ENCODE results near the gene GAB2.

The GAB2 gene

GRCh38 chr11:78332174-78332866, 85.3 kb downstream of the GAB2 start:
- Histone ChIP-seq H3K4me1 (ENCODE audit: control insufficient read depth, insufficient read depth, low read length) (no peaks in the 10 kb centered on the region), H3K4me3 (ENCODE audit: low read length) (no peak overlapping the region), H3K9me3 (ENCODE audit: control insufficient read depth, low read length) (no peaks in the 10 kb centered on the region), H3K9ac (ENCODE audit: low read length) (no peak overlapping the region), H3K36me3 (ENCODE audit: control insufficient read depth, insufficient read depth, low read length) (no peaks in the 10 kb centered on the region), H3K27me3 (ENCODE audit: control insufficient read depth, insufficient read depth, low read length) (no peaks in the 10 kb centered on the region)

- Histone ChIP-seq H3K4me3 (ENCODE audit: low read length) (no peak overlapping the region), H3K36me3 (ENCODE audit: control insufficient read depth, insufficient read depth, low read length) (no peaks in the 10 kb centered on the region), H3K9me3 (ENCODE audit: control insufficient read depth, low read length) (no peaks in the 10 kb centered on the region), H3K4me1 (ENCODE audit: control insufficient read depth, insufficient read depth, low read length) (no peaks in the 10 kb centered on the region), H3K9ac (ENCODE audit: low read length) (no peak overlapping the region), H3K27me3 (ENCODE audit: control insufficient read depth, insufficient read depth, low read length) (no peaks in the 10 kb centered on the region)
These were observed 85.9 kb downstream of the GAB2 start for GRCh38 chr11:78331711-78332110.

- H3K36me3 ChIP-seq (ENCODE audit: control insufficient read depth, insufficient read depth, low read length) = no peaks in the 10 kb centered on the region
- H3K9ac ChIP-seq (ENCODE audit: low read length) = no peak overlapping the region
- no peaks in the 10 kb centered on the region for H3K27me3 ChIP-seq (ENCODE audit: control insufficient read depth, insufficient read depth, low read length)
- H3K9me3 ChIP-seq (ENCODE audit: control insufficient read depth, low read length) = no peaks in the 10 kb centered on the region
- H3K4me1 ChIP-seq (ENCODE audit: control insufficient read depth, insufficient read depth, low read length) = no peaks in the 10 kb centered on the region
- H3K4me3 ChIP-seq (ENCODE audit: low read length) = no peak overlapping the region
These were observed 87.3 kb downstream of the GAB2 start for GRCh38 chr11:78330361-78330760.

GRCh38 chr11:78327945-78328344, 89.7 kb downstream of the GAB2 start:
- Histone ChIP-seq H3K4me3 (ENCODE audit: low read length) (no peak overlapping the region), H3K27me3 (ENCODE audit: control insufficient read depth, insufficient read depth, low read length) (no peaks in the 10 kb centered on the region), H3K4me1 (ENCODE audit: control insufficient read depth, insufficient read depth, low read length) (no peaks in the 10 kb centered on the region), H3K9ac (ENCODE audit: low read length) (no peak overlapping the region), H3K36me3 (ENCODE audit: control insufficient read depth, insufficient read depth, low read length) (no peaks in the 10 kb centered on the region), H3K9me3 (ENCODE audit: control insufficient read depth, low read length) (no peaks in the 10 kb centered on the region)

GRCh38 chr11:78325274-78325781, 92.3 kb downstream of the GAB2 start:
- Histone ChIP-seq H3K4me3 (ENCODE audit: low read length) (no peak overlapping the region), H3K9ac (ENCODE audit: low read length) (no peak overlapping the region), H3K9me3 (ENCODE audit: control insufficient read depth, low read length) (no peaks in the 10 kb centered on the region), H3K4me1 (ENCODE audit: control insufficient read depth, insufficient read depth, low read length) (no peaks in the 10 kb centered on the region), H3K36me3 (ENCODE audit: control insufficient read depth, insufficient read depth, low read length) (no peaks in the 10 kb centered on the region), H3K27me3 (ENCODE audit: control insufficient read depth, insufficient read depth, low read length) (no peaks in the 10 kb centered on the region)

GRCh38 chr11:78323363-78323762, 94.3 kb downstream of the GAB2 start:
- no peak overlapping the region for H3K9ac ChIP-seq (ENCODE audit: low read length)
- no peaks in the 10 kb centered on the region for H3K9me3 ChIP-seq (ENCODE audit: control insufficient read depth, low read length)
- H3K4me1 ChIP-seq (ENCODE audit: control insufficient read depth, insufficient read depth, low read length) = no peaks in the 10 kb centered on the region
- no peaks in the 10 kb centered on the region for H3K27me3 ChIP-seq (ENCODE audit: control insufficient read depth, insufficient read depth, low read length)
- H3K4me3 ChIP-seq (ENCODE audit: low read length) = no peak overlapping the region
- no peaks in the 10 kb centered on the region for H3K36me3 ChIP-seq (ENCODE audit: control insufficient read depth, insufficient read depth, low read length)

GRCh38 chr11:78319453-78319955, 98.1 kb downstream of the GAB2 start:
- H3K9me3 ChIP-seq (ENCODE audit: control insufficient read depth, low read length) = no peaks in the 10 kb centered on the region
- H3K4me1 ChIP-seq (ENCODE audit: control insufficient read depth, insufficient read depth, low read length) = no peaks in the 10 kb centered on the region
- no peaks in the 10 kb centered on the region for H3K36me3 ChIP-seq (ENCODE audit: control insufficient read depth, insufficient read depth, low read length)
- no peak overlapping the region for H3K4me3 ChIP-seq (ENCODE audit: low read length)
- H3K27me3 ChIP-seq (ENCODE audit: control insufficient read depth, insufficient read depth, low read length) = no peaks in the 10 kb centered on the region
- no peak overlapping the region for H3K9ac ChIP-seq (ENCODE audit: low read length)

- Histone ChIP-seq H3K9ac (ENCODE audit: low read length) (no peak overlapping the region), H3K4me1 (ENCODE audit: control insufficient read depth, insufficient read depth, low read length) (peaks cover 5% of the 10 kb centered on the region), H3K27me3 (ENCODE audit: control insufficient read depth, insufficient read depth, low read length) (no peaks in the 10 kb centered on the region), H3K36me3 (ENCODE audit: control insufficient read depth, insufficient read depth, low read length) (no peaks in the 10 kb centered on the region), H3K4me3 (ENCODE audit: low read length) (no peak overlapping the region), H3K9me3 (ENCODE audit: control insufficient read depth, low read length) (no peaks in the 10 kb centered on the region)
These were observed 99.1 kb downstream of the GAB2 start for GRCh38 chr11:78318321-78319114.

GRCh38 chr11:78315724-78316123, 101.9 kb downstream of the GAB2 start:
- Histone ChIP-seq H3K27me3 (ENCODE audit: control insufficient read depth, insufficient read depth, low read length) (no peaks in the 10 kb centered on the region), H3K9me3 (ENCODE audit: control insufficient read depth, low read length) (no peaks in the 10 kb centered on the region), H3K36me3 (ENCODE audit: control insufficient read depth, insufficient read depth, low read length) (no peaks in the 10 kb centered on the region), H3K9ac (ENCODE audit: low read length) (no peak overlapping the region), H3K4me1 (ENCODE audit: control insufficient read depth, insufficient read depth, low read length) (peaks cover 13% of the 10 kb centered on the region), H3K4me3 (ENCODE audit: low read length) (no peak overlapping the region)

GRCh38 chr11:78314762-78315161, 102.9 kb downstream of the GAB2 start:
- peaks cover 13% of the 10 kb centered on the region for H3K4me1 ChIP-seq (ENCODE audit: control insufficient read depth, insufficient read depth, low read length)
- no peaks in the 10 kb centered on the region for H3K9me3 ChIP-seq (ENCODE audit: control insufficient read depth, low read length)
- H3K36me3 ChIP-seq (ENCODE audit: control insufficient read depth, insufficient read depth, low read length) = no peaks in the 10 kb centered on the region
- H3K4me3 ChIP-seq (ENCODE audit: low read length) = no peak overlapping the region
- no peak overlapping the region for H3K9ac ChIP-seq (ENCODE audit: low read length)
- H3K27me3 ChIP-seq (ENCODE audit: control insufficient read depth, insufficient read depth, low read length) = no peaks in the 10 kb centered on the region

GRCh38 chr11:78313898-78314297, 103.7 kb downstream of the GAB2 start:
- Histone ChIP-seq H3K9me3 (ENCODE audit: control insufficient read depth, low read length) (no peaks in the 10 kb centered on the region), H3K36me3 (ENCODE audit: control insufficient read depth, insufficient read depth, low read length) (no peaks in the 10 kb centered on the region), H3K4me3 (ENCODE audit: low read length) (no peak overlapping the region), H3K27me3 (ENCODE audit: control insufficient read depth, insufficient read depth, low read length) (no peaks in the 10 kb centered on the region), H3K4me1 (ENCODE audit: control insufficient read depth, insufficient read depth, low read length) (peaks cover 13% of the 10 kb centered on the region), H3K9ac (ENCODE audit: low read length) (no peak overlapping the region)

GRCh38 chr11:78313181-78313795, 104.3 kb downstream of the GAB2 start:
- Histone ChIP-seq H3K4me3 (ENCODE audit: low read length) (no peak overlapping the region), H3K27me3 (ENCODE audit: control insufficient read depth, insufficient read depth, low read length) (no peaks in the 10 kb centered on the region), H3K9me3 (ENCODE audit: control insufficient read depth, low read length) (no peaks in the 10 kb centered on the region), H3K9ac (ENCODE audit: low read length) (no peak overlapping the region), H3K36me3 (ENCODE audit: control insufficient read depth, insufficient read depth, low read length) (no peaks in the 10 kb centered on the region), H3K4me1 (ENCODE audit: control insufficient read depth, insufficient read depth, low read length) (peaks cover 13% of the 10 kb centered on the region)
